ENCODE data around the gene CFTR.

The CFTR gene

DNA sequence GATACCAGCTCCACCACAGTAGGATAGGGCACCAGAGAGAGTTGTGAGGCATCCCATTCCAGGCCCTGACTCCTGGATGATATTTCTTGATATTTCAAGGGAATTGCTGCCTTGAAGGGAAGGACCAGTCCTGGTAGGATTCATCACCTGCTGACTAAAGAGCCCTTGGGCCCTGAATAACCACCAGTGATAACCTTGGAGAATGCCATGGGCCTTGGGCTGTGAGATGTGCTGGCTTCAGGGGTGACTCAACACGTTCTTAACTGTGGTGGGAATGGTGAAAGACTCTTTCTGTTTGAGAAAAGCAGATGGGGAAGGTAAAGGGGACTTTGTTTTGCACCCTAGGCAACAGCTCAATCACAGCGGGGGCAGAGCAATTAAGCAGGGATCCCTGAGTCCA lies 31.2 kb upstream of the CFTR start:
- TF ChIP-seq TAF1 (IDR thresholded peaks at IDR 0.05; ENCODE audit: borderline replicate concordance, insufficient read depth, low read length) (no peak), SIN3A (IDR thresholded peaks at IDR 0.05; ENCODE audit: borderline replicate concordance, insufficient read depth, low read length) (no peak)

DNA sequence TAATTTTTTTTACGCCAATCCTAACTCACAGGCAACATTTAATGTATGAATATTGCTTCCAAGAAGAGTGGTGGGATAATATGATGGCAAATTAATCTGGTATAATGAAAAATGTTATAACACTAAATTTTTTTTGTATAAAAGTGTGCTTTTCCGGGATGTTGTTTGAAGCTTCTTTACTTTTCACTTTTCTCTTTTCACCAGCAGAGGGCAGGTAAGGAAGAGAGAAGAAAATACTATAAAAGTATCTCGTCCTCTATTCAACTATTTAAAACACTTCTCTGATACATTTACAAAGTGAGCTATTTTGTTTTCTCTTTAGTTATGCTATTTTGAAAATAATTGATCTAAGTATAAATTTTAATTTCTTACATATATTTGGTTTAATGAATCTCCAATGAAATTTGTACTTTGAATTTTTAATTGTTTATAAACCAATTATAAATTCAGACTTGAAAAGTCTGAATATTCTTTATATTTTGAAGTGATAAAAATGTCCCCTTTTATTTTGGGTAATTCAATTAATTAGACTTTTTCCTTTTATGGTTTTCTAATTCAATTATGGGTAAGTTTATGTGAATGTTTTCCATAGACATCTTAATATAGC lies 20.7 kb upstream of the CFTR start:
- TF ChIP-seq POLR2AphosphoS5 (IDR thresholded peaks at IDR 0.05; ENCODE audit: low read depth, low read length) = no peak
- TF ChIP-seq SIN3A (IDR thresholded peaks at IDR 0.05; ENCODE audit: borderline replicate concordance, insufficient read depth, low read length) = no peak
- TF ChIP-seq TAF1 (IDR thresholded peaks at IDR 0.05; ENCODE audit: borderline replicate concordance, insufficient read depth, low read length) = no peak
- TF ChIP-seq, protein P1, sequence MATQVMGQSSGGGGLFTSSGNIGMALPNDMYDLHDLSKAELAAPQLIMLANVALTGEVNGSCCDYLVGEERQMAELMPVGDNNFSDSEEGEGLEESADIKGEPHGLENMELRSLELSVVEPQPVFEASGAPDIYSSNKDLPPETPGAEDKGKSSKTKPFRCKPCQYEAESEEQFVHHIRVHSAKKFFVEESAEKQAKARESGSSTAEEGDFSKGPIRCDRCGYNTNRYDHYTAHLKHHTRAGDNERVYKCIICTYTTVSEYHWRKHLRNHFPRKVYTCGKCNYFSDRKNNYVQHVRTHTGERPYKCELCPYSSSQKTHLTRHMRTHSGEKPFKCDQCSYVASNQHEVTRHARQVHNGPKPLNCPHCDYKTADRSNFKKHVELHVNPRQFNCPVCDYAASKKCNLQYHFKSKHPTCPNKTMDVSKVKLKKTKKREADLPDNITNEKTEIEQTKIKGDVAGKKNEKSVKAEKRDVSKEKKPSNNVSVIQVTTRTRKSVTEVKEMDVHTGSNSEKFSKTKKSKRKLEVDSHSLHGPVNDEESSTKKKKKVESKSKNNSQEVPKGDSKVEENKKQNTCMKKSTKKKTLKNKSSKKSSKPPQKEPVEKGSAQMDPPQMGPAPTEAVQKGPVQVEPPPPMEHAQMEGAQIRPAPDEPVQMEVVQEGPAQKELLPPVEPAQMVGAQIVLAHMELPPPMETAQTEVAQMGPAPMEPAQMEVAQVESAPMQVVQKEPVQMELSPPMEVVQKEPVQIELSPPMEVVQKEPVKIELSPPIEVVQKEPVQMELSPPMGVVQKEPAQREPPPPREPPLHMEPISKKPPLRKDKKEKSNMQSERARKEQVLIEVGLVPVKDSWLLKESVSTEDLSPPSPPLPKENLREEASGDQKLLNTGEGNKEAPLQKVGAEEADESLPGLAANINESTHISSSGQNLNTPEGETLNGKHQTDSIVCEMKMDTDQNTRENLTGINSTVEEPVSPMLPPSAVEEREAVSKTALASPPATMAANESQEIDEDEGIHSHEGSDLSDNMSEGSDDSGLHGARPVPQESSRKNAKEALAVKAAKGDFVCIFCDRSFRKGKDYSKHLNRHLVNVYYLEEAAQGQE (IDR thresholded peaks at IDR 0.05; ENCODE audit: insufficient read depth in 1 of 2, low read depth in 2 of 2, low read length in 2 of 2) = no peak

DNA sequence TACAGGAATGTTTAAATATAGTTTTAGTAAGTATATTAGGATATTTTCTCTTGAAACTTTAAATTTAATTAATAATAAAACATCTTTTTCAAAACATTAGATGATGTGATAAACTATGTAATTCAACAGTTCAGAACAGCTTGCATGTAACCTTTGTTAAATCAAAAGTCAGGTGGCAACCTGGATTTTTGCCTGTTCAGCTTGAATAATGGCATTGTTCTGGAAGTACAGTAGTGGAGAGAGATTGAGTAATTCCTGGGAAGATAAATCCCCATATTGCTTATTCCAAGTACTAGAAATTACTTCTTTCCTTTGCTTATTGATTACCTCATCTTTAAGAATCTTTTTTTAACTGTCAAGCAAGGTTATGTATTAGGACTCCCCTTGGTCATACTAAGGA lies 20.1 kb upstream of the CFTR start:
- no peak for TF ChIP-seq FOXP2 (optimal IDR thresholded peaks at IDR 0.05; ENCODE audit: borderline replicate concordance, extremely low read depth, extremely low read length, insufficient read depth)
- no peak for TF ChIP-seq SIN3A (IDR thresholded peaks at IDR 0.05; ENCODE audit: borderline replicate concordance, insufficient read depth, low read length)
- no peak for TF ChIP-seq POLR2AphosphoS5 (IDR thresholded peaks at IDR 0.05; ENCODE audit: low read depth, low read length)
- no peak for TF ChIP-seq TAF1 (IDR thresholded peaks at IDR 0.05; ENCODE audit: borderline replicate concordance, insufficient read depth, low read length)
- TF ChIP-seq, protein P1 (IDR thresholded peaks at IDR 0.05; ENCODE audit: insufficient read depth in 1 of 2, low read depth in 2 of 2, low read length in 2 of 2) = no peak

DNA sequence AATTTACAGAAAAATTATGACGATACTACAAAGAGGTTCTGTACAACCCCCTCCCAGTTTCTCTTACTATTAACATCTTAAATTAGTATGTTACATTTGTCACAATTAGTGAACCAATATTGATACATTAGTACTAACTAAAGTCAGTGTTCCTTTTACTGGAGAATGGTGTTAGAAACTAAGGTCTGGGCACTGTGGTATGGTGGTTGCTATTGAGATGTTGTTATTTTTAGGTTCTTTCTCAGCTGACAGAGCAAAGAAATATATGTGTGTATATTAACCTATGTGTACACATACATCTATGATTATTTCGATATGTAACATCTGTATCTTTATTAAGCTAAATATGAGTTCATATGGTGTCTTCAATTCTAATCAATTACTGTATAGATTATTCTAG lies 11.7 kb upstream of the CFTR start:
- TF ChIP-seq, protein P1 (IDR thresholded peaks at IDR 0.05; ENCODE audit: insufficient read depth in 1 of 2, low read depth in 2 of 2, low read length in 2 of 2) = no peak
- TF ChIP-seq SIN3A (IDR thresholded peaks at IDR 0.05; ENCODE audit: borderline replicate concordance, insufficient read depth, low read length) (no peak), TAF1 (IDR thresholded peaks at IDR 0.05; ENCODE audit: borderline replicate concordance, insufficient read depth, low read length) (no peak), POLR2AphosphoS5 (IDR thresholded peaks at IDR 0.05; ENCODE audit: low read depth, low read length) (no peak), FOXP2 (optimal IDR thresholded peaks at IDR 0.05; ENCODE audit: borderline replicate concordance, extremely low read depth, extremely low read length, insufficient read depth) (no peak)

DNA sequence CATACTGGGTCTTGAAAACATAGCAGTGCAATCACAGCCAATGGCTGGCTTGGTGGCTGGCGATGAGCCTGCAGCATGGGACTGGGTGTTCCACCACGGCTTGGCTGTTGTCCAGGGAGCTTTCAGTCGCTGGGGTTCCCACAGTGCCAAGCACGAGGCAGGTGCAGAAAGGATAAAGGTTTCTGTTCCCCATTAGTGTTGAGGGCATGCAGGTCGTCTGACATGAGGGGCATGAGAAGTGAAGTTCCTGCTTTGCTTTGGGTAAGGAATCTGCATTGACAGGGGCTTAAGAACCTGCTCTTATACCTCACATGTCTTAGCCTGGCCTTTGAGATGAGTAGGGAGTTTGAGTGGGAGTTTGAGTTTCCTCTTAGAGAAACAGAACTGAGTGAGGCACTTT lies 9.0 kb upstream of the CFTR start:
- TF ChIP-seq, protein P1 (IDR thresholded peaks at IDR 0.05; ENCODE audit: insufficient read depth in 1 of 2, low read depth in 2 of 2, low read length in 2 of 2) = no peak
- no peak for TF ChIP-seq TAF1 (IDR thresholded peaks at IDR 0.05; ENCODE audit: borderline replicate concordance, insufficient read depth, low read length)
- no peak for TF ChIP-seq FOXP2 (optimal IDR thresholded peaks at IDR 0.05; ENCODE audit: borderline replicate concordance, extremely low read depth, extremely low read length, insufficient read depth)
- no peak for TF ChIP-seq SIN3A (IDR thresholded peaks at IDR 0.05; ENCODE audit: borderline replicate concordance, insufficient read depth, low read length)
- TF ChIP-seq POLR2AphosphoS5 (IDR thresholded peaks at IDR 0.05; ENCODE audit: low read depth, low read length) = no peak
